Activated T-helper 2 cell treated with anti-CD3 and anti-CD28 coated beads, Interferon-gamma antibody, Interleukin-2, Interleukin-4, amounts not matched to agents 10 μg/mL and 5 μg/mL and 100 μg/mL, durations not matched to agents 14 hours and 24 hours and 36 hours (primary cell): ENCODE results near the gene MAP3K20. TPM values are rescaled to one million over a fixed set of nuclear protein-coding genes. Genes with fewer than 3 reads are reported as not detected.
A peak's percentile ranks its signal among the peaks of the same experiment; 100 is the strongest.

Source experiments
- DNase-seq: peaks from one replicate; pipeline ENCODE4 v3.0.0; 2021; ENCODE audit warnings: low spot score
- H3K27ac Mint-ChIP-seq: one replicate; pipeline ENCODE4 v1.8.0; 2021; ENCODE audit warnings: mixed read lengths
- H3K27me3 Mint-ChIP-seq: one replicate; pipeline ENCODE4 v1.8.0; 2021; ENCODE audit warnings: low read depth, mixed read lengths
- H3K36me3 Mint-ChIP-seq: one replicate; pipeline ENCODE4 v1.8.0; 2021; ENCODE audit warnings: low read depth, mixed read lengths
- H3K4me1 Mint-ChIP-seq: one replicate; pipeline ENCODE4 v1.8.0; 2021; ENCODE audit warnings: low read depth, mixed read lengths
- H3K4me3 Mint-ChIP-seq: one replicate; pipeline ENCODE4 v1.8.0; 2021; ENCODE audit warnings: low read depth, mild to moderate bottlenecking, moderate library complexity, mixed read lengths
- H3K9me3 Mint-ChIP-seq: one replicate; pipeline ENCODE4 v1.8.0; 2021; ENCODE audit warnings: mixed read lengths
- intact Hi-C: fragments of 100-400 bp; cut with micrococcal nuclease; formaldehyde crosslinking; loops from one replicate; pipeline ENCODE4 v1.15.1; 2023
- total RNA-seq: library from RNA; stranded (reverse); gene quantifications from 2 replicates; pipeline ENCODE4 v1.2.3, GENCODE V29; 2022

The MAP3K20 gene
- total RNA-seq, 1 donor from 2014 or later = 26.8 TPM

DNA sequence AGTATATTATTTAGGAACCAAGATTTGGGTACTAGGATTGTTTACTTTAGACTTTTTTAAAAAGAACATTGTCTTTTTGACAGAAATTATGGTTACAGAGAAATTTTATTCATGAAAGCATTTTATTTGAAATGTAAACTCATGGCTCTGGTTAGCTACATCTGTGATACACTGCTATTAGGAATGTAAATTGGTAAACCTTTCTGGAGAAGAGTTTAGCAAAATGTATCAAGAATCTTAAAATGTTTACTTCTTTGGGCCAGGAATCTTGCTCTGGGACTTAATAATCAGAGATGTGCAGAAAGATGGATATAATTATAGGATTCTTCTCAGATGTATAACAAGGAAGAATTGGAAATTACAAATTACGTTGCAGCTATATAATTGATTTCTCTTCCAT, 19.7 kb downstream of the MAP3K20 start:
- DNase-seq = no peak
- intact Hi-C loops = no loop called here
- H3K4me3 Mint-ChIP-seq = no peak overlapping the region
- H3K27me3 Mint-ChIP-seq = peaks cover 1% of the 10 kb centered on the region
- H3K27ac Mint-ChIP-seq = no peak overlapping the region
- H3K4me1 Mint-ChIP-seq = peaks cover 18% of the 10 kb centered on the region
- no peaks in the 10 kb centered on the region for H3K9me3 Mint-ChIP-seq
- H3K36me3 Mint-ChIP-seq = peaks cover 27% of the 10 kb centered on the region

- Mint-ChIP-seq H3K27me3 (no peaks in the 10 kb centered on the region), H3K36me3 (peaks cover 18% of the 10 kb centered on the region), H3K4me3 (no peak overlapping the region), H3K4me1 (peaks cover 43% of the 10 kb centered on the region), H3K9me3 (no peaks in the 10 kb centered on the region), H3K27ac (peak overlapping the region; percentile 79)
- DNase-seq = no peak
- intact Hi-C loops = no loop called here
These were observed 23.6 kb downstream of the MAP3K20 start for GRCh38 chr2:173099271-173099670.

DNA sequence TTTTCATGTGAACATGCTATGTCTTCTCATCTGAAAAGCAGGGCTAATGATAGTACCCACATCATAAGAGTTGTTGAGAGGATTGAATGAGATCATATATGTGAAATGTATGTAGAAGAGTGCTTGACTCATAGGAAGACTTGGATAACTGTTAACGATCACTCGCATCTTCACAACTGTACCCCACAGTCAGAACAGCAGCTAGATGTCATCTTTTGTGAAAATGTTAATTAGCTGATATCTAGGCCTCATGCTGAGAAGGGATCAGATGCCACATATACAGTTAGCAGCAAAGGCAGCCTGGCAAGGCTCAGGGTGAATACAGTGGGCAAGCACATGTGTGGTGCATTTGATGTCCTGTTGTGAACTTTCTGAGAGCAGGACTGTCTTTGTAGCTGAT, 24.2 kb downstream of the MAP3K20 start:
- H3K27me3 Mint-ChIP-seq = no peaks in the 10 kb centered on the region
- intact Hi-C loops = no loop called here
- peaks cover 18% of the 10 kb centered on the region for H3K36me3 Mint-ChIP-seq
- H3K27ac Mint-ChIP-seq = peak overlapping the region; percentile 79
- peaks cover 47% of the 10 kb centered on the region for H3K4me1 Mint-ChIP-seq
- no peak for DNase-seq
- H3K9me3 Mint-ChIP-seq = no peaks in the 10 kb centered on the region
- H3K4me3 Mint-ChIP-seq = no peak overlapping the region

DNA sequence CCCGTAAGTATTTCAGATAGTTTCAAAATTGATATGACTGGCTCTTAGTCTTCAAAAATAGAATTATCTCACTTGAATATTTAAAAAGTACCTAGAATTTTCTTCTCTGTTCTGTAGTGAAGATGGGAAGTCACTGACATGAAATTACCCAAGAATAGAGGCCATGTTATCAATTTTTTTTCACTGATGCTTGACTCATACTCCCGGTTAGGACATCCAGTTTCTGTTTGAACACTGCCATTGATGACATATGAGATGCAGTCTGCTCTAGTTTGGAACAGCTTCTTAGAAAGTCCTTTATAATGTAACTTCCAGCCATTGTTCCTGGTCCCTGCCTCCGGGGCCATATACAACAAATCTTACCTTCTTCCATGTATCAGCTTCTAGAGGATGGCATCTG, 26.0 kb downstream of the MAP3K20 start:
- no peak overlapping the region for H3K4me3 Mint-ChIP-seq
- no peaks in the 10 kb centered on the region for H3K9me3 Mint-ChIP-seq
- peak overlapping the region; percentile 38 for H3K27ac Mint-ChIP-seq
- H3K36me3 Mint-ChIP-seq = peaks cover 17% of the 10 kb centered on the region
- no peak for DNase-seq
- H3K4me1 Mint-ChIP-seq = peaks cover 51% of the 10 kb centered on the region
- intact Hi-C loops = loop anchor here (1.0 kb wide), 4 partner anchors 31 to 253 kb away; partner anchors contain the start of gene CDCA7
- no peaks in the 10 kb centered on the region for H3K27me3 Mint-ChIP-seq

DNA sequence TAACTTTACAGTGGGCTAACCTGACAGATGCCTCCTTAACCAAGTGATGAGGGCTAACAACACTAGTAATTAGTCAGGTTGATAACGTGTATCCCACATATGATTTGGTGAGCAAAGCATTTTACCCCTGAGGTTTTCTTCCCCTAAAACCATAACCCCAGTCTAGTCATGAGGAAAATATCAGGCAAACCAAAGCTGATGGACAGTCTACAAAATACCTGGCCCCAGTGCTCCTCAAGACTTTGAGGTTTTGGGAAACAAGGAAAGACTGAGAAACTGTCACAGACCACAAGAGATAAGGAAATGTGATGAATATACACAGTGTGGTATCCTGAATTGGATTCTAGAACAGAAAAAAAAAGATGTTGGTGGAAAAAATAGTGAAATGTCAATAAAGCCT, 28.5 kb downstream of the MAP3K20 start:
- Mint-ChIP-seq H3K9me3 (no peaks in the 10 kb centered on the region), H3K27me3 (peaks cover 4% of the 10 kb centered on the region)
- intact Hi-C loops = no loop called here

GRCh38 chr2:173106959-173107628, 31.4 kb downstream of the MAP3K20 start:
- Mint-ChIP-seq H3K36me3 (peaks cover 16% of the 10 kb centered on the region), H3K27me3 (peaks cover 4% of the 10 kb centered on the region), H3K4me3 (no peak overlapping the region), H3K27ac (no peak overlapping the region), H3K9me3 (peaks cover 4% of the 10 kb centered on the region), H3K4me1 (peaks cover 26% of the 10 kb centered on the region)
- intact Hi-C loops = no loop called here
- no peak for DNase-seq

More for the DNA sequence above, 28.5 kb downstream of the MAP3K20 start:
- Mint-ChIP-seq H3K36me3 (peaks cover 14% of the 10 kb centered on the region), H3K4me3 (no peak overlapping the region), H3K4me1 (peaks cover 50% of the 10 kb centered on the region), H3K27ac (no peak overlapping the region)
- DNase-seq = no peak

DNA sequence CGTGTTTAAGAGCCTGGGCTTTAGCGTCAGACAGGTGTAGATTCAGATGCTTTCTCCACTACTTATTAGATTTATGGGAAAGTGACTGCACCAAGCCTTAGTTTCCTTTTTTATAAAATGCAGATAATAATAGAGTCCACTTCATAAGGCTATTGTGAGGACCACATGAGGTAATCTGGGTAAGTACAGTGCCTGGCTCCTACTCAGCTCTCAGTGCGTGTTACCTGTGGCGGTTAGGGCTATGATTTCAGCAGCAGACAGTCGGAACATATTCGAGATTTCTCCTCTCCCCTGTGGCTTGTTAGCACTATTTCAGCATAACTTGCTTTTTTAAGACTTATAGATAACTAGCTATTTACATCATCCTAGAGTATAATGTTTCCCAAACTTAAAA, 32.0 kb downstream of the MAP3K20 start:
- Mint-ChIP-seq H3K36me3 (peaks cover 17% of the 10 kb centered on the region), H3K27me3 (peaks cover 4% of the 10 kb centered on the region), H3K4me3 (no peak overlapping the region), H3K27ac (no peak overlapping the region), H3K4me1 (peaks cover 21% of the 10 kb centered on the region), H3K9me3 (peaks cover 5% of the 10 kb centered on the region)
- intact Hi-C loops = no loop called here
- DNase-seq = no peak

GRCh38 chr2:173109253-173110188, 33.9 kb downstream of the MAP3K20 start:
- H3K9me3 Mint-ChIP-seq = peaks cover 17% of the 10 kb centered on the region
- no peak for DNase-seq
- no peak overlapping the region for H3K4me3 Mint-ChIP-seq
- H3K27me3 Mint-ChIP-seq = peaks cover 10% of the 10 kb centered on the region
- H3K27ac Mint-ChIP-seq = no peak overlapping the region
- intact Hi-C loops = no loop called here
- peaks cover 11% of the 10 kb centered on the region for H3K4me1 Mint-ChIP-seq
- H3K36me3 Mint-ChIP-seq = peaks cover 19% of the 10 kb centered on the region

DNA sequence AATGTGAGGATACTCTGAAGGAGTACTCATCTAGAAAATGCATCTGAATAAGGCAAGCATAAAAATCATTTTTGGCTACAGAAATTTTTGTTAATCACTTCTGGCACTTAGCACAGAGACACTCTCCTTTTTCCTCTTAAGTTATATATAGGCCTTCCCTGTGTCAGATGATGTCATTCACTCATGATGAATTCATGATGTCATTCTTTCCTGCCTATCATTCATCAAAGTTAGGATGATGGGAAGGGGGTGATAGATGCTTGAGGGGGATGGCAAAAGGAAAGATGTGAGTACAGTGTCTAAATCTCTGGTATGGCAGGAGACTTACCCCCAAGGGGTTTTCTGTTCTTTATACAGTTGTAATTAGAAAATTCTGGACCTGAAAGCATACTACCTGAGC, 42.0 kb downstream of the MAP3K20 start:
- peaks cover 11% of the 10 kb centered on the region for H3K4me1 Mint-ChIP-seq
- H3K9me3 Mint-ChIP-seq = peaks cover 14% of the 10 kb centered on the region
- H3K4me3 Mint-ChIP-seq = no peak overlapping the region
- intact Hi-C loops = loop anchor here (2.0 kb wide), 1 partner anchor 15 kb away; no protein-coding TSS in a partner anchor
- peaks cover 13% of the 10 kb centered on the region for H3K36me3 Mint-ChIP-seq
- DNase-seq = no peak
- H3K27me3 Mint-ChIP-seq = peaks cover 8% of the 10 kb centered on the region
- H3K27ac Mint-ChIP-seq = no peak overlapping the region

- H3K4me1 Mint-ChIP-seq = peaks cover 9% of the 10 kb centered on the region
- H3K27me3 Mint-ChIP-seq = peaks cover 6% of the 10 kb centered on the region
- intact Hi-C loops = loop anchor here (2.0 kb wide), 1 partner anchor 14 kb away; no protein-coding TSS in a partner anchor
- peaks cover 11% of the 10 kb centered on the region for H3K9me3 Mint-ChIP-seq
- DNase-seq = no peak
- H3K4me3 Mint-ChIP-seq = no peak overlapping the region
- no peak overlapping the region for H3K27ac Mint-ChIP-seq
- peaks cover 8% of the 10 kb centered on the region for H3K36me3 Mint-ChIP-seq
These were observed 42.7 kb downstream of the MAP3K20 start for GRCh38 chr2:173118395-173118794.

GRCh38 chr2:173119069-173119807, 43.6 kb downstream of the MAP3K20 start:
- intact Hi-C loops = loop anchor here (2.0 kb wide), 1 partner anchor 14 kb away; no protein-coding TSS in a partner anchor
- no peak for DNase-seq
- peaks cover 9% of the 10 kb centered on the region for H3K4me1 Mint-ChIP-seq
- peak overlapping the region; percentile 9 for H3K27ac Mint-ChIP-seq
- H3K4me3 Mint-ChIP-seq = no peak overlapping the region
- peaks cover 5% of the 10 kb centered on the region for H3K9me3 Mint-ChIP-seq
- H3K36me3 Mint-ChIP-seq = peaks cover 7% of the 10 kb centered on the region
- H3K27me3 Mint-ChIP-seq = peaks cover 2% of the 10 kb centered on the region

DNA sequence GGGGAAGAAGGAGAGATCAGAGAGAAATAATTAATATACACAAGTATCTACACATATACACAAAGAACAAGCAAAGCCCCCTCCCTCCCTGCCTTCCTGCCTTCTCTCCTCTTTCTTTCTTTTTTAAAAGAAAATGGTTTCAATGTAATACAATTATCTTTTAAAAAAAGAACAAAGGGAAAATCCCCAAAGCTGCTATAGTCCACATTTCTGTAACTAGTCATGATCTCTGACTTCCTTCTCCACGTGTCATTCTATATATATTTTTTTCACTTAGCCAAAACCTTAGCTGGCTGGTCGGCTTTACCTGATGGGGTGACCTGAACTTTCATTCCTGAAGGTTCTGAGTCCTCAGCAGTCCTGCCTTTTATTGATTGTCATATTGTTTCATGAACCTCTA, 44.3 kb downstream of the MAP3K20 start:
- no peak for DNase-seq
- no peaks in the 10 kb centered on the region for H3K27me3 Mint-ChIP-seq
- H3K4me1 Mint-ChIP-seq = peaks cover 9% of the 10 kb centered on the region
- H3K36me3 Mint-ChIP-seq = peaks cover 6% of the 10 kb centered on the region
- no peak overlapping the region for H3K4me3 Mint-ChIP-seq
- intact Hi-C loops = loop anchor here (2.0 kb wide), 1 partner anchor 13 kb away; no protein-coding TSS in a partner anchor
- no peaks in the 10 kb centered on the region for H3K9me3 Mint-ChIP-seq
- H3K27ac Mint-ChIP-seq = peak overlapping the region; percentile 9
